PC-9 (cell line): ENCODE results near the gene ANKS1B.

Experiments
- EZH2 ChIP-seq: fragments of 200-600 bp; sonication (generic); IDR thresholded peaks from 2 replicates; pipeline ENCODE4 v1.8.0; 2017; ENCODE audit warnings: antibody characterized with exemption, low read depth
- TF ChIP-seq, protein P1 (sequence below): fragments of 200-600 bp; sonication (generic); conservative IDR thresholded peaks from 2 replicates; pipeline ENCODE4 v1.6.1; 2017; ENCODE audit warnings: mixed run types, antibody characterized with exemption, mild to moderate bottlenecking, moderate library complexity

DNA sequence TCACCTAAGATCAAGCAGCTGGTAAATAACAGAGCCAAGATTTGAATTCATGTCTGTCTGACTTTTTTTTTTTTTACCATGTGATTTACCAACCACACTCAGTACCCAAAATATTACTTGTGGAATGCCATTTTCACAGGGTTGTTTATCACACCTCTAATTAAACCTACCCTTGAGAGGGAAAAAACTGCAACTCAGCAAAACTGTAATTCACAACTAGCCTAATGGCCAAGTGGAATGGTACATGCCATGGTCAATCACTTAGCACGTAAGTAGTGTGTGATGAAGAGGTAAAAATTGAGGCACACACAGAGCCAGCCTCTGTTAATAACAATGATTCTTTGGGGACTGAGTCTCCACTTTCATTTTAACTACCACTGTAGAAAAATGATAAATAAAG, 750.0 kb downstream of the ANKS1B start:
- TF ChIP-seq, protein P1, sequence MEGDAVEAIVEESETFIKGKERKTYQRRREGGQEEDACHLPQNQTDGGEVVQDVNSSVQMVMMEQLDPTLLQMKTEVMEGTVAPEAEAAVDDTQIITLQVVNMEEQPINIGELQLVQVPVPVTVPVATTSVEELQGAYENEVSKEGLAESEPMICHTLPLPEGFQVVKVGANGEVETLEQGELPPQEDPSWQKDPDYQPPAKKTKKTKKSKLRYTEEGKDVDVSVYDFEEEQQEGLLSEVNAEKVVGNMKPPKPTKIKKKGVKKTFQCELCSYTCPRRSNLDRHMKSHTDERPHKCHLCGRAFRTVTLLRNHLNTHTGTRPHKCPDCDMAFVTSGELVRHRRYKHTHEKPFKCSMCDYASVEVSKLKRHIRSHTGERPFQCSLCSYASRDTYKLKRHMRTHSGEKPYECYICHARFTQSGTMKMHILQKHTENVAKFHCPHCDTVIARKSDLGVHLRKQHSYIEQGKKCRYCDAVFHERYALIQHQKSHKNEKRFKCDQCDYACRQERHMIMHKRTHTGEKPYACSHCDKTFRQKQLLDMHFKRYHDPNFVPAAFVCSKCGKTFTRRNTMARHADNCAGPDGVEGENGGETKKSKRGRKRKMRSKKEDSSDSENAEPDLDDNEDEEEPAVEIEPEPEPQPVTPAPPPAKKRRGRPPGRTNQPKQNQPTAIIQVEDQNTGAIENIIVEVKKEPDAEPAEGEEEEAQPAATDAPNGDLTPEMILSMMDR, result no peak
- no peak for TF ChIP-seq EZH2
